Measurements from ENCODE around the gene PHYH. TPM values are rescaled to one million over a fixed set of nuclear protein-coding genes. Genes with fewer than 3 reads are reported as not detected.

The PHYH gene
- total RNA-seq, 2 experiments from 2014 or later, result 6.9 to 15.1 TPM

DNA sequence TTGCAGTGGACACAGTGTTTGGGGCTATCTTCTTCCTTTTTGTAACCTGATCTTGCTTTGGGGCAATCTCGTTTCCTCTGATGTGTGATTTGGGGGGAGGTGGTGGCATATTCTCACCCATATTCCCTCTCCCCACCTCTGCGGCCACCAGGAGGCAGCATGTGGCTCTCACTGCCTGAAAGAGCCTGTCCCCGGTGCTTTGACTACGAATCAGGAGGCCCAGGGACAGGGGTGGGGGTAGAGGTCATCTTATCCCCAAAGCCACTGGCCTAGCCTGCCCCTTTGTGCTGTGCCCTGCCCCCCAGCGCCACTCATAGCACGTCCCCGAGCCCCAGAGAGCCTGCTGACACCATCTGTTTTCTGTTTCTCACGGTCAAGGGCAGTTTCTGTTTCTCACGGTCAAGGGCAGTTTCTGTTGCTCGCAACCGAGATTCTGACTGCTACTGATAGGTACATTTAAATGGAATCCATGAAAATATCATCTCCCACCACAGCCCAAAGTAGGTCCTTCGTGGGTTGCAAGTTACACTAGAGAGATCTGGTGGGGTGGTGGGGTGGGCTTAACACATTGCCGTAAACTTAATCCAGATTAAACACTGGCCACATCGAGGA, 28.2 kb downstream of the PHYH start:
- H3K27ac ChIP-seq (ENCODE audit: low read depth, low read length, poor library complexity, severe bottlenecking), result peak overlapping the region; percentile 97
- ChIA-PET CTCF (ENCODE audit: unreplicated experiment) (no interaction called here), POLR2A (interaction anchor here (0.5 to 2.5 kb wide), 8 partner anchors 16 to 1482 kb away, joined by 3 to 11 read pairs (median 5); partner anchors contain the start of gene PHYH)
- peak overlapping the region; percentile 75 for H2AFZ ChIP-seq (ENCODE audit: low read length)
- peaks cover 50% of the 10 kb centered on the region for H3K4me1 ChIP-seq (ENCODE audit: insufficient read depth, low read length, poor library complexity, severe bottlenecking)
- H3K36me3 ChIP-seq (ENCODE audit: insufficient read depth, low read length), result no peaks in the 10 kb centered on the region
- peak overlapping the region; percentile 41 for H3K4me3 ChIP-seq (ENCODE audit: low read depth, low read length, poor library complexity, severe bottlenecking)
- no TSS peak for BruUV-seq (replicated peaks)
- no peaks in the 10 kb centered on the region for H3K79me2 ChIP-seq (ENCODE audit: insufficient read depth, low read depth, low read length)
- intact Hi-C loops (cut with micrococcal nuclease; ENCODE audit: unreplicated experiment), result loop anchor here (1.0 to 2.0 kb wide), 2 partner anchors 31 to 75 kb away; no protein-coding TSS in a partner anchor
- DNase-seq (ENCODE audit: low spot score), result peak; percentile 78
- no peaks in the 10 kb centered on the region for H3K9me3 ChIP-seq (ENCODE audit: low read length)
- TF ChIP-seq EZH2phosphoT487 (IDR thresholded peaks at IDR 0.05; ENCODE audit: borderline replicate concordance, low read depth, low read length), result no peak
- TF ChIP-seq, protein P1, sequence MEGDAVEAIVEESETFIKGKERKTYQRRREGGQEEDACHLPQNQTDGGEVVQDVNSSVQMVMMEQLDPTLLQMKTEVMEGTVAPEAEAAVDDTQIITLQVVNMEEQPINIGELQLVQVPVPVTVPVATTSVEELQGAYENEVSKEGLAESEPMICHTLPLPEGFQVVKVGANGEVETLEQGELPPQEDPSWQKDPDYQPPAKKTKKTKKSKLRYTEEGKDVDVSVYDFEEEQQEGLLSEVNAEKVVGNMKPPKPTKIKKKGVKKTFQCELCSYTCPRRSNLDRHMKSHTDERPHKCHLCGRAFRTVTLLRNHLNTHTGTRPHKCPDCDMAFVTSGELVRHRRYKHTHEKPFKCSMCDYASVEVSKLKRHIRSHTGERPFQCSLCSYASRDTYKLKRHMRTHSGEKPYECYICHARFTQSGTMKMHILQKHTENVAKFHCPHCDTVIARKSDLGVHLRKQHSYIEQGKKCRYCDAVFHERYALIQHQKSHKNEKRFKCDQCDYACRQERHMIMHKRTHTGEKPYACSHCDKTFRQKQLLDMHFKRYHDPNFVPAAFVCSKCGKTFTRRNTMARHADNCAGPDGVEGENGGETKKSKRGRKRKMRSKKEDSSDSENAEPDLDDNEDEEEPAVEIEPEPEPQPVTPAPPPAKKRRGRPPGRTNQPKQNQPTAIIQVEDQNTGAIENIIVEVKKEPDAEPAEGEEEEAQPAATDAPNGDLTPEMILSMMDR (conservative IDR thresholded peaks at IDR 0.05; ENCODE audit: low read length), result peak; percentile 81
- H4K20me1 ChIP-seq (ENCODE audit: insufficient read depth, low read length), result no peaks in the 10 kb centered on the region
- H3K9me2 ChIP-seq (ENCODE audit: insufficient read depth, low read length), result no peaks in the 10 kb centered on the region
- H3K4me2 ChIP-seq (ENCODE audit: low read length), result peak overlapping the region; percentile 64

DNA sequence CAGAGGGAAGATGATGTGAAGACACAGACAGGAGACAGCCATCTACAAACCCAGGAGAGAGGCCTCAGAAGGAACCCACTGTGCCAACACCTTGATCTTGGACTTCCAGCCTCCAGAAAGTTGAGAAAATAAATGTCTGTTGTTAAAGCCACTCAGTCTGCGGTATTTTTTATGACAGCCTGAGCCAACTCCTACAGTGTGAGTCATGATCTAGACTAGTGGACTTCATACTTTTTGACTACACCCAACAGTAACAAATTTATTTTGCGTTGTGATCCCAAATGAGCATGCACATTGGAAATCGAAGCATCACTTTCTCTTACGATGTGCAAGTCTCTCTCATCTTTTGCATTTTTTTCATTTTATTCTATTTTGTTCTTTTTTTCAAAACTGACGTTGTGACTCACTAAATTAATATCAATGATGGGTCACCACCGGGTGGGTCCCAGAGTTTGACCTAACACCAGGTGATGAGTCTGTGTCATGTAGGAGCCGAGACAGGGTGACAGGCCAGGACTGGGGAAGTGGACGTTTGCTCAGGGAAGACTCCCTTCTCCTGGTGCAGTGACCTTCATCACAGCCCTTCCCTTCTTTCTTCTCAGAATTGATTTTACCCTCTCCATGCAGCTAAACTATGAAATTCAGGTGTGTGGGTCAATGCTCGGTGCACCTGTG, 28.9 kb downstream of the PHYH start:
- no TSS peak for BruUV-seq (replicated peaks)
- ChIA-PET POLR2A (interaction anchor here (1.6 to 2.5 kb wide), 2 partner anchors 32 to 45 kb away, joined by 5 to 11 read pairs; no protein-coding TSS in a partner anchor), CTCF (ENCODE audit: unreplicated experiment) (no interaction called here)
- H3K4me1 ChIP-seq (ENCODE audit: insufficient read depth, low read length, poor library complexity, severe bottlenecking), result peaks cover 55% of the 10 kb centered on the region
- no peaks in the 10 kb centered on the region for H3K9me2 ChIP-seq (ENCODE audit: insufficient read depth, low read length)
- DNase-seq (ENCODE audit: low spot score), result no peak
- H2AFZ ChIP-seq (ENCODE audit: low read length), result peak overlapping the region; percentile 75
- H3K4me3 ChIP-seq (ENCODE audit: low read depth, low read length, poor library complexity, severe bottlenecking), result peak overlapping the region; percentile 41
- no peaks in the 10 kb centered on the region for H3K9me3 ChIP-seq (ENCODE audit: low read length)
- no peaks in the 10 kb centered on the region for H3K79me2 ChIP-seq (ENCODE audit: insufficient read depth, low read depth, low read length)
- no peaks in the 10 kb centered on the region for H4K20me1 ChIP-seq (ENCODE audit: insufficient read depth, low read length)
- no peak for TF ChIP-seq EZH2phosphoT487 (IDR thresholded peaks at IDR 0.05; ENCODE audit: borderline replicate concordance, low read depth, low read length)
- TF ChIP-seq, protein P1 (conservative IDR thresholded peaks at IDR 0.05; ENCODE audit: low read length), result no peak
- H3K36me3 ChIP-seq (ENCODE audit: insufficient read depth, low read length), result no peaks in the 10 kb centered on the region
- peak overlapping the region; percentile 64 for H3K4me2 ChIP-seq (ENCODE audit: low read length)
- intact Hi-C loops (cut with micrococcal nuclease; ENCODE audit: unreplicated experiment), result loop anchor here (1.0 kb wide), 1 partner anchor 31 kb away; no protein-coding TSS in a partner anchor
- H3K27ac ChIP-seq (ENCODE audit: low read depth, low read length, poor library complexity, severe bottlenecking), result peak overlapping the region; percentile 97

All from OCI-LY7 (cell line).